ENCODE data around the gene LRP1.

DNA sequence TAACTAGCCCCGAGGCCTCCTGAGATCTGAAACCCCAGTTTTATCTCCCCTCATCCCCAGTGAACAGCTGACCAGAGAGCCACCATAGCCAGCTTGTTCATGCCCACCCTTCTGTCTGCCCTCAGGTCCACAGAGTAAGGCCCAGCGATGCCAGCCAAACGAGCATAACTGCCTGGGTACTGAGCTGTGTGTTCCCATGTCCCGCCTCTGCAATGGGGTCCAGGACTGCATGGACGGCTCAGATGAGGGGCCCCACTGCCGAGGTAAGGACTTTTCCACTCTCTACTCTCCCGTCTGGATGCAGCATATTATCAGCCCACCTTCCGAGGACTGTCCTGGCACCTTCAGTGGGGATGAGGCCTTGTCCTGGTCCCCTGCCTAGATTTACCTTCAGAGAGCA, 13.0 kb downstream of the LRP1 start:
- TF ChIP-seq, protein P1, sequence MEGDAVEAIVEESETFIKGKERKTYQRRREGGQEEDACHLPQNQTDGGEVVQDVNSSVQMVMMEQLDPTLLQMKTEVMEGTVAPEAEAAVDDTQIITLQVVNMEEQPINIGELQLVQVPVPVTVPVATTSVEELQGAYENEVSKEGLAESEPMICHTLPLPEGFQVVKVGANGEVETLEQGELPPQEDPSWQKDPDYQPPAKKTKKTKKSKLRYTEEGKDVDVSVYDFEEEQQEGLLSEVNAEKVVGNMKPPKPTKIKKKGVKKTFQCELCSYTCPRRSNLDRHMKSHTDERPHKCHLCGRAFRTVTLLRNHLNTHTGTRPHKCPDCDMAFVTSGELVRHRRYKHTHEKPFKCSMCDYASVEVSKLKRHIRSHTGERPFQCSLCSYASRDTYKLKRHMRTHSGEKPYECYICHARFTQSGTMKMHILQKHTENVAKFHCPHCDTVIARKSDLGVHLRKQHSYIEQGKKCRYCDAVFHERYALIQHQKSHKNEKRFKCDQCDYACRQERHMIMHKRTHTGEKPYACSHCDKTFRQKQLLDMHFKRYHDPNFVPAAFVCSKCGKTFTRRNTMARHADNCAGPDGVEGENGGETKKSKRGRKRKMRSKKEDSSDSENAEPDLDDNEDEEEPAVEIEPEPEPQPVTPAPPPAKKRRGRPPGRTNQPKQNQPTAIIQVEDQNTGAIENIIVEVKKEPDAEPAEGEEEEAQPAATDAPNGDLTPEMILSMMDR (IDR thresholded peaks at IDR 0.05; ENCODE audit: low read length): no peak
- TF ChIP-seq EZH2 (optimal IDR thresholded peaks at IDR 0.05; ENCODE audit: low read depth, low read length): no peak
- TF ChIP-seq EZH2phosphoT487 (IDR thresholded peaks at IDR 0.05; ENCODE audit: low read length): no peak

Data from MM.1S (cell line).